Heart left ventricle (tissue), 13 donors: ENCODE data around the gene ARHGAP19.

Experiments used
- CTCF ChIP-seq, 12 donors: fragments of 200-600 bp; sonication (generic) in 4 of 12; IDR thresholded peaks; one replicate each; pipeline versions ENCODE4 v1.5.0 to v1.8.0; 2018 to 2022; ENCODE audit warnings: antibody characterized with exemption in 12 of 12, mild to moderate bottlenecking in 5 of 12
- POLR2A ChIP-seq, 2 donors: fragments of 450-650 bp; IDR thresholded peaks; one replicate each; pipeline ENCODE4 v1.6.1; 2017; ENCODE audit warnings: antibody characterized with exemption in 2 of 2, mild to moderate bottlenecking in 2 of 2, moderate library complexity in 2 of 2
- donor health status: ischemic (EF 13 %, LVEDD 7.1; RV severe dilation, severe dysfunction).
- donor health status: DM: no; HTN: yes; CAD: no.
- donor health status: DM: no; HTN: no; CAD: no.
- donor health status: ischemic (EF 25% LVEDD 6.9; RV normal size, moderate dysfunction).
- donor health status: ischemic (EF 25% LVEDD 5.7; RV mildly dilated, moderate dysfunction).
- donor health status: ischemic (EF 35%, LVEDD 5.7; RV mildly dilated, moderate dysfunction).
- donor health status: nonischemic (EF 11% LVEDD 7.7; RV severe dilation, severe dysfunction).
- donor health status: DM: yes; HTN: yes; CAD: no.
- donor health status: PGD.
- donor health status: ischemic (EF 29% LVEDD 5.4; RV normal size, mild dysfunction).
- donor health status: nonischemic (EF 23%, LVEDD 6.1; RV moderate dilation, normal function).

- TF ChIP-seq CTCF (IDR thresholded peaks at IDR 0.05) = no peak
- TF ChIP-seq POLR2A (IDR thresholded peaks at IDR 0.05) = peak in 1 of 2 donors; percentile 84
Observed at GRCh38 chr10:97318772-97319651, 26.6 kb upstream of the ARHGAP19 start, which contains the start of gene FRAT1.
